ENCODE data around the gene ST6GAL1.

DNA sequence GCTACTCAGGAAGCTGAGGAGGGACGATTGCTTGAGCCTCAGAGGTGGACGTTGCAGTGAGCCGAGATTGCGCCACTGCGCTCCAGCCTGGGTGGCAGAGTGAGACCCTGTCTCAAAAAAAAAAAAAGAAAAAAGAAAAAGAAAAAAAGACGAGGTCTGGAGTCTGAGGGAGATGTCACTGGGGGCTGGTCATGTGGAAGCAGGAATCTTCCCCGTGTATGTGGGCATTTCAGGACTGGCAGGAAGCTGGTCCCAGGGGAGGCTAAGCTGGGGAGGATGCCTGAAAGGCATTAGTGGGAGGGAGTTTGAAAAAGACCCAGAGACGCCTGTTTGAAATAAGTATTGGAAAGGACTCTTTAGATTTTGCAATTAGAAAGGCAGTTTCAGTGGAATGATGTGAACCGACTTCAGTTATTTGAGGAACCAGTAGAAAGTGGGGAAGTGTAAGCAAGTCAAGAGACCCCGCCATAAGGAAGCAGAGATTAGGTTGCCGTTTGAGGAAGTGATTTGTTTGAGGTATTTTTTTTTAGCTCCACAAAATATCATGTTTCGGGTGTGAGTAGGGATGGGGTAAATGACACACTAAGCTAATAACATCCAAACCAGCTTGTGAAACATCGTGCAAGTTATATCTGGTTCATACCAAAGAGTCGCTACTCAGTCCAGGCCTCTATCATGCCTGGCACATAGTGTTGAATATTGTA, 55.5 kb downstream of the ST6GAL1 start:
- TF ChIP-seq, protein P1, sequence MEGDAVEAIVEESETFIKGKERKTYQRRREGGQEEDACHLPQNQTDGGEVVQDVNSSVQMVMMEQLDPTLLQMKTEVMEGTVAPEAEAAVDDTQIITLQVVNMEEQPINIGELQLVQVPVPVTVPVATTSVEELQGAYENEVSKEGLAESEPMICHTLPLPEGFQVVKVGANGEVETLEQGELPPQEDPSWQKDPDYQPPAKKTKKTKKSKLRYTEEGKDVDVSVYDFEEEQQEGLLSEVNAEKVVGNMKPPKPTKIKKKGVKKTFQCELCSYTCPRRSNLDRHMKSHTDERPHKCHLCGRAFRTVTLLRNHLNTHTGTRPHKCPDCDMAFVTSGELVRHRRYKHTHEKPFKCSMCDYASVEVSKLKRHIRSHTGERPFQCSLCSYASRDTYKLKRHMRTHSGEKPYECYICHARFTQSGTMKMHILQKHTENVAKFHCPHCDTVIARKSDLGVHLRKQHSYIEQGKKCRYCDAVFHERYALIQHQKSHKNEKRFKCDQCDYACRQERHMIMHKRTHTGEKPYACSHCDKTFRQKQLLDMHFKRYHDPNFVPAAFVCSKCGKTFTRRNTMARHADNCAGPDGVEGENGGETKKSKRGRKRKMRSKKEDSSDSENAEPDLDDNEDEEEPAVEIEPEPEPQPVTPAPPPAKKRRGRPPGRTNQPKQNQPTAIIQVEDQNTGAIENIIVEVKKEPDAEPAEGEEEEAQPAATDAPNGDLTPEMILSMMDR (IDR thresholded peaks at IDR 0.05) = no peak
- no peak for TF ChIP-seq POLR2A (IDR thresholded peaks at IDR 0.05)
